ENCODE data around the gene LRRC38. TPM values are rescaled to one million over a fixed set of nuclear protein-coding genes. Genes with fewer than 3 reads are reported as not detected.
A peak's percentile ranks its signal among the peaks of the same experiment; 100 is the strongest.

The LRRC38 gene
- total RNA-seq, 1 donor from 2014 or later = 0.33 TPM

GRCh38 chr1:13478692-13479091 lies 35.1 kb downstream of the LRRC38 start:
- H3K27me3 ChIP-seq (ENCODE audit: control insufficient read depth, insufficient read depth, low read length) = no peaks in the 10 kb centered on the region
- no peak for TF ChIP-seq CTCF (IDR thresholded peaks at IDR 0.05; ENCODE audit: insufficient read depth, low read length, poor library complexity, severe bottlenecking)
- no peaks in the 10 kb centered on the region for H3K36me3 ChIP-seq (ENCODE audit: control insufficient read depth, insufficient read depth, low read length)
- no peak for DNase-seq (ENCODE audit: low read depth)
- H3K4me3 ChIP-seq (ENCODE audit: low read depth, low read length) = no peak overlapping the region

GRCh38 chr1:13469343-13469742 lies 44.5 kb downstream of the LRRC38 start:
- peak; percentile 12 for TF ChIP-seq CTCF (IDR thresholded peaks at IDR 0.05; ENCODE audit: insufficient read depth, low read length, poor library complexity, severe bottlenecking)
- no peaks in the 10 kb centered on the region for H3K27me3 ChIP-seq (ENCODE audit: control insufficient read depth, insufficient read depth, low read length)
- H3K36me3 ChIP-seq (ENCODE audit: control insufficient read depth, insufficient read depth, low read length) = no peaks in the 10 kb centered on the region
- no peak overlapping the region for H3K4me3 ChIP-seq (ENCODE audit: low read depth, low read length)
- no peak for DNase-seq (ENCODE audit: low read depth)

DNA sequence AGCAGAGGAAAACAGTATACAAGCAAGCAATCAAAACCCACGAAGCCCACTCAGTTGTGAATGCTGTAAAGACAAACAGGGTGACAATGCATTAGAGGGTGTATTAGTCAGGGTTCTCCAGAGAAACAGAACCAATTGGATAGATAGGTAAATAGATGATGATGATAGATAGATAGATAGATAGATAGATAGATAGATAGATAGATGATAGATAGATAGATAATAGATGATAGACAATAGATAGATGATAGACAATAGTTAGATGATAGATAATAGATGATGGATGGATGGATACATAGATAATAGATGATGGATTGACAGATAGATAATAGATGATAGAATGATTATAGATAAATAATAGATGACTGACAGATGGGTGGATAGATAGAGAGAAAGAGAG lies 48.3 kb downstream of the LRRC38 start:
- Histone ChIP-seq H3K36me3 (ENCODE audit: control insufficient read depth, insufficient read depth, low read length) (no peaks in the 10 kb centered on the region), H3K27me3 (ENCODE audit: control insufficient read depth, insufficient read depth, low read length) (no peaks in the 10 kb centered on the region), H3K4me3 (ENCODE audit: low read depth, low read length) (no peak overlapping the region)
- no peak for TF ChIP-seq CTCF (IDR thresholded peaks at IDR 0.05; ENCODE audit: insufficient read depth, low read length, poor library complexity, severe bottlenecking)
- no peak for DNase-seq (ENCODE audit: low read depth)

DNA sequence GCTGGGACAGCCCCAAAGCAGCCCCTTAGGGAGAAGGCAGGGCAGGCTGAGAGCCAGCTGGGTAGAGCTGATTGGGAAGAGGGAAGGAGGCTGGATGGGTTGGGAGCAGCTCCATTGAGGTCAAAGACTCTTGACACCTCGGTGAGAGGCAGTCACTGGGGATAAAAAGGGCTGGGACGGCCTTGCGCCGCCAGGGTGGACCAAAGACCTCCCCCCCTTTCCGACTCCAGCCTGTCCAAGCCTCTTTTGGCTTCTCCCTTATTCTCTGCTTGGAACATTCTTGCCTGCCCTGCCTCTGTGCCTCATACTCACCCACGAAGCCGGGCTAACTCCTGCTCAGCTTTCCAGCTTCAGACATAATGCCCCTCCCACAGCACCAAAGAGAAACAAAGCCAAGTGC lies 51.1 kb downstream of the LRRC38 start:
- no peaks in the 10 kb centered on the region for H3K27me3 ChIP-seq (ENCODE audit: control insufficient read depth, insufficient read depth, low read length)
- TF ChIP-seq CTCF (IDR thresholded peaks at IDR 0.05; ENCODE audit: insufficient read depth, low read length, poor library complexity, severe bottlenecking) = no peak
- no peak for DNase-seq (ENCODE audit: low read depth)

GRCh38 chr1:13461977-13462376 lies 51.8 kb downstream of the LRRC38 start:
- H3K36me3 ChIP-seq (ENCODE audit: control insufficient read depth, insufficient read depth, low read length) = no peaks in the 10 kb centered on the region
- no peak for DNase-seq (ENCODE audit: low read depth)
- no peak overlapping the region for H3K4me3 ChIP-seq (ENCODE audit: low read depth, low read length)
- no peak for TF ChIP-seq CTCF (IDR thresholded peaks at IDR 0.05; ENCODE audit: insufficient read depth, low read length, poor library complexity, severe bottlenecking)
- H3K27me3 ChIP-seq (ENCODE audit: control insufficient read depth, insufficient read depth, low read length) = no peaks in the 10 kb centered on the region

More for the DNA sequence above, 51.1 kb downstream of the LRRC38 start:
- no peak overlapping the region for H3K4me3 ChIP-seq (ENCODE audit: low read depth, low read length)
- H3K36me3 ChIP-seq (ENCODE audit: control insufficient read depth, insufficient read depth, low read length) = no peaks in the 10 kb centered on the region

DNA sequence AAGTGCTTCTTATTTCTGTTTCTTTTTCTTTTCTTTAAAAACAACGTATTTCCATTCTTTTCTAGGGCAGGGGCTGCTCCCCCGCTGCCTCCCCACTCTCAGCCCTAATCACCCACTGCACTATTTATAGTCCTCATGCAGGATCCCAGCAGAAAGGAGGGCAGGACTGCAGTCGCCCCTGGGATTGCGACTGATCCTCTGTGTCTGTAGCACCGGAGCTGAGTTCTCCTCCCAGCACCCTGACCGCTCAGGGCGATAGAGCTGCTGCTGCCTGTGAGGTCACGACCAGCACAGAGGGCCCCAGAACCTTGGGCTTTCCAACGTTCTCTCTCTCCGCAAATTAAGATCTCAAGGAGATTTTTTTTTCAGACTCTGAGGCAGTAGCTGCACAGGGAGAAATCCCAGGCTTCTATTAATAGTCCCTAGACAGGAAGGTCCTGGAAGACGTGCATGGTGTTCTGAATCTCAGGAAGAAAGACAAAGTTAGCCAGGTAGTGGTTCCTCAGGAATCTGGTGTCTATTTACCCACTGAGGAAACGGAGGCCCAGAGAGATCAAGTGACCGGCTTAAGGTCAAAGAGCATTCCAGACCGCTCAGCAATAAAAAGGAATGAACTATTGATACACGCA lies 56.8 kb downstream of the LRRC38 start:
- no peaks in the 10 kb centered on the region for H3K27me3 ChIP-seq (ENCODE audit: control insufficient read depth, insufficient read depth, low read length)
- H3K36me3 ChIP-seq (ENCODE audit: control insufficient read depth, insufficient read depth, low read length) = no peaks in the 10 kb centered on the region
- H3K4me3 ChIP-seq (ENCODE audit: low read depth, low read length) = no peak overlapping the region
- no peak for DNase-seq (ENCODE audit: low read depth)
- TF ChIP-seq CTCF (IDR thresholded peaks at IDR 0.05; ENCODE audit: insufficient read depth, low read length, poor library complexity, severe bottlenecking) = no peak

All from kidney epithelial cell (primary cell).